Measurements from ENCODE around the gene JMJD4. TPM values are rescaled to one million over a fixed set of nuclear protein-coding genes. Genes with fewer than 3 reads are reported as not detected.

The JMJD4 gene
- total RNA-seq, 1 donor from 2014 or later = 28.3 TPM

DNA sequence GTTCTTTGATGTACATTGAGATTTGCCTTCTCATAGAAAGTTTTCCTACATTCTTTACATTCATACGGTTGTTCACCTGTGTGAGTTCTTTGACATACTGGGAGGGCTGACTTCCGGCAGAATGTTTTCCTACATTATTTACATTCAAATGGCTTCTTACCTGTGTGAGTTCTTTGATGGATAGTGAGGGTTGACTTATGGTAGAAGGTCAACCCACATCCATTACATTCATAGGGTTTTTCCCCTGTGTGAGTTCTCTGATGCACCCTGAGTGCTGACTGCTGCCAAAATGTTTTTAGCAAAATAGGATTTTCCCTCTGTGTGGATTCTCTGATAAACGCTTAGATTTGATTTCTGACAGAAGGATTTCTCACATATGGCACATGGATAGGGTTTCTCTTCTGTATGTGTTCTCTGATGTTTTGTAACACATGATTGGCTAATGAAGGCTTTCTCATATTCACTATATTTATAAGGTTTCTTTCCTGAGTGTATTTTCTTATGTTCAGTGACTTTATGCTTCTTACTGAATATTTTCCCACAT is 37.7 kb downstream of the JMJD4 start:
- H3K4me3 Mint-ChIP-seq = no peak overlapping the region
- peaks cover 36% of the 10 kb centered on the region for H3K9me3 Mint-ChIP-seq
- no peak for DNase-seq (ENCODE audit: low read depth, low spot score)
- no peaks in the 10 kb centered on the region for H3K4me1 Mint-ChIP-seq
- peaks cover 2% of the 10 kb centered on the region for H3K27me3 Mint-ChIP-seq (ENCODE audit: low read depth)
- TF ChIP-seq, protein P1, sequence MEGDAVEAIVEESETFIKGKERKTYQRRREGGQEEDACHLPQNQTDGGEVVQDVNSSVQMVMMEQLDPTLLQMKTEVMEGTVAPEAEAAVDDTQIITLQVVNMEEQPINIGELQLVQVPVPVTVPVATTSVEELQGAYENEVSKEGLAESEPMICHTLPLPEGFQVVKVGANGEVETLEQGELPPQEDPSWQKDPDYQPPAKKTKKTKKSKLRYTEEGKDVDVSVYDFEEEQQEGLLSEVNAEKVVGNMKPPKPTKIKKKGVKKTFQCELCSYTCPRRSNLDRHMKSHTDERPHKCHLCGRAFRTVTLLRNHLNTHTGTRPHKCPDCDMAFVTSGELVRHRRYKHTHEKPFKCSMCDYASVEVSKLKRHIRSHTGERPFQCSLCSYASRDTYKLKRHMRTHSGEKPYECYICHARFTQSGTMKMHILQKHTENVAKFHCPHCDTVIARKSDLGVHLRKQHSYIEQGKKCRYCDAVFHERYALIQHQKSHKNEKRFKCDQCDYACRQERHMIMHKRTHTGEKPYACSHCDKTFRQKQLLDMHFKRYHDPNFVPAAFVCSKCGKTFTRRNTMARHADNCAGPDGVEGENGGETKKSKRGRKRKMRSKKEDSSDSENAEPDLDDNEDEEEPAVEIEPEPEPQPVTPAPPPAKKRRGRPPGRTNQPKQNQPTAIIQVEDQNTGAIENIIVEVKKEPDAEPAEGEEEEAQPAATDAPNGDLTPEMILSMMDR (conservative IDR thresholded peaks at IDR 0.05) = no peak
- peaks cover 12% of the 10 kb centered on the region for H3K36me3 Mint-ChIP-seq (ENCODE audit: low read depth)
- no peak overlapping the region for H3K27ac Mint-ChIP-seq (ENCODE audit: unreplicated experiment)

GRCh38 chr1:227685807-227686206 is 49.3 kb downstream of the JMJD4 start:
- H3K4me1 Mint-ChIP-seq = no peaks in the 10 kb centered on the region
- H3K27me3 Mint-ChIP-seq (ENCODE audit: low read depth) = no peaks in the 10 kb centered on the region
- H3K27ac Mint-ChIP-seq (ENCODE audit: unreplicated experiment) = no peak overlapping the region
- H3K36me3 Mint-ChIP-seq (ENCODE audit: low read depth) = peaks cover 14% of the 10 kb centered on the region
- TF ChIP-seq, protein P1 (conservative IDR thresholded peaks at IDR 0.05) = no peak
- peaks cover 24% of the 10 kb centered on the region for H3K9me3 Mint-ChIP-seq
- no peak for DNase-seq (ENCODE audit: low read depth, low spot score)
- H3K4me3 Mint-ChIP-seq = no peak overlapping the region

Other genes with a start within 250 kb of the JMJD4 start
- gene ZNF678, start 171.7 kb downstream of the JMJD4 start, total RNA-seq = 26.6 and 29.9 TPM in 2 replicates
- gene SNAP47, start 133 bp upstream of the JMJD4 start, total RNA-seq = 42.9 and 45.3 TPM in 2 replicates
- not detected in 2 replicates for gene PRSS38, start 80.4 kb upstream of the JMJD4 start, total RNA-seq
- 0.48 and 0.54 TPM in 2 replicates for gene WNT9A, start 212.6 kb upstream of the JMJD4 start, total RNA-seq